ENCODE measurements around the gene CAPNS2.

Gene CAPNS2

GRCh38 chr16:55575496-55575895, 9.0 kb downstream of the CAPNS2 start:
- H3K4me2 ChIP-seq: no peak overlapping the region

GRCh38 chr16:55576384-55576783, 9.9 kb downstream of the CAPNS2 start:
- Histone ChIP-seq H3K4me1 (ENCODE audit: low read depth, poor library complexity, severe bottlenecking) (no peaks in the 10 kb centered on the region), H3K36me3 (ENCODE audit: insufficient read depth) (no peaks in the 10 kb centered on the region), H3K4me3 (IDR thresholded peaks at IDR 0.05; ENCODE audit: insufficient read depth, low read depth, low read length) (no peak overlapping the region), H2AFZ (ENCODE audit: low read depth) (no peak overlapping the region), H3K27me3 (ENCODE audit: insufficient read depth, low read depth) (no peaks in the 10 kb centered on the region), H3K9ac (no peak overlapping the region), H4K20me1 (ENCODE audit: insufficient read depth) (no peaks in the 10 kb centered on the region), H3K79me2 (ENCODE audit: insufficient read depth, low read depth) (no peaks in the 10 kb centered on the region), H3K27ac (no peak overlapping the region), H3K4me2 (no peak overlapping the region)
- no peak for TF ChIP-seq CTCF (conservative IDR thresholded peaks at IDR 0.05; ENCODE audit: low read depth, low read length)

More at GRCh38 chr16:55575496-55575895, 9.0 kb downstream of the CAPNS2 start:
- H2AFZ ChIP-seq (ENCODE audit: low read depth): no peak overlapping the region
- H3K36me3 ChIP-seq (ENCODE audit: insufficient read depth): no peaks in the 10 kb centered on the region
- H3K27me3 ChIP-seq (ENCODE audit: insufficient read depth, low read depth): no peaks in the 10 kb centered on the region
- no peaks in the 10 kb centered on the region for H3K4me1 ChIP-seq (ENCODE audit: low read depth, poor library complexity, severe bottlenecking)
- no peaks in the 10 kb centered on the region for H3K79me2 ChIP-seq (ENCODE audit: insufficient read depth, low read depth)
- no peak overlapping the region for H3K9ac ChIP-seq
- no peak for TF ChIP-seq CTCF (conservative IDR thresholded peaks at IDR 0.05; ENCODE audit: low read depth, low read length)
- H3K4me3 ChIP-seq (IDR thresholded peaks at IDR 0.05; ENCODE audit: insufficient read depth, low read depth, low read length): no peak overlapping the region
- no peaks in the 10 kb centered on the region for H4K20me1 ChIP-seq (ENCODE audit: insufficient read depth)
- H3K27ac ChIP-seq: no peak overlapping the region

- H4K20me1 ChIP-seq (ENCODE audit: insufficient read depth): no peaks in the 10 kb centered on the region
- no peak overlapping the region for H3K27ac ChIP-seq
- H3K4me2 ChIP-seq: no peak overlapping the region
- H2AFZ ChIP-seq (ENCODE audit: low read depth): no peak overlapping the region
- TF ChIP-seq CTCF (conservative IDR thresholded peaks at IDR 0.05; ENCODE audit: low read depth, low read length): no peak
- no peak overlapping the region for H3K4me3 ChIP-seq (IDR thresholded peaks at IDR 0.05; ENCODE audit: insufficient read depth, low read depth, low read length)
- H3K36me3 ChIP-seq (ENCODE audit: insufficient read depth): no peaks in the 10 kb centered on the region
- no peaks in the 10 kb centered on the region for H3K79me2 ChIP-seq (ENCODE audit: insufficient read depth, low read depth)
- H3K27me3 ChIP-seq (ENCODE audit: insufficient read depth, low read depth): no peaks in the 10 kb centered on the region
- no peak overlapping the region for H3K9ac ChIP-seq
- H3K4me1 ChIP-seq (ENCODE audit: low read depth, poor library complexity, severe bottlenecking): no peaks in the 10 kb centered on the region
Measured at GRCh38 chr16:55577887-55578286, 11.4 kb downstream of the CAPNS2 start.

- no peak overlapping the region for H3K4me3 ChIP-seq (IDR thresholded peaks at IDR 0.05; ENCODE audit: insufficient read depth, low read depth, low read length)
- TF ChIP-seq CTCF (conservative IDR thresholded peaks at IDR 0.05; ENCODE audit: low read depth, low read length): no peak
- no peaks in the 10 kb centered on the region for H3K27me3 ChIP-seq (ENCODE audit: insufficient read depth, low read depth)
- no peak overlapping the region for H3K27ac ChIP-seq
- H3K79me2 ChIP-seq (ENCODE audit: insufficient read depth, low read depth): no peaks in the 10 kb centered on the region
- H2AFZ ChIP-seq (ENCODE audit: low read depth): no peak overlapping the region
- no peak overlapping the region for H3K9ac ChIP-seq
- no peak overlapping the region for H3K4me2 ChIP-seq
- no peaks in the 10 kb centered on the region for H3K4me1 ChIP-seq (ENCODE audit: low read depth, poor library complexity, severe bottlenecking)
- H4K20me1 ChIP-seq (ENCODE audit: insufficient read depth): no peaks in the 10 kb centered on the region
- no peaks in the 10 kb centered on the region for H3K36me3 ChIP-seq (ENCODE audit: insufficient read depth)
Measured at GRCh38 chr16:55585631-55586030, 19.1 kb downstream of the CAPNS2 start.
